ENCODE measurements around the gene STX16.
"Not testable (repeated sequence)": the region's sequence is repeated elsewhere in the genome, so short reads cannot be mapped to it uniquely, and the experiment has no call there.

STX16 gene

DNA sequence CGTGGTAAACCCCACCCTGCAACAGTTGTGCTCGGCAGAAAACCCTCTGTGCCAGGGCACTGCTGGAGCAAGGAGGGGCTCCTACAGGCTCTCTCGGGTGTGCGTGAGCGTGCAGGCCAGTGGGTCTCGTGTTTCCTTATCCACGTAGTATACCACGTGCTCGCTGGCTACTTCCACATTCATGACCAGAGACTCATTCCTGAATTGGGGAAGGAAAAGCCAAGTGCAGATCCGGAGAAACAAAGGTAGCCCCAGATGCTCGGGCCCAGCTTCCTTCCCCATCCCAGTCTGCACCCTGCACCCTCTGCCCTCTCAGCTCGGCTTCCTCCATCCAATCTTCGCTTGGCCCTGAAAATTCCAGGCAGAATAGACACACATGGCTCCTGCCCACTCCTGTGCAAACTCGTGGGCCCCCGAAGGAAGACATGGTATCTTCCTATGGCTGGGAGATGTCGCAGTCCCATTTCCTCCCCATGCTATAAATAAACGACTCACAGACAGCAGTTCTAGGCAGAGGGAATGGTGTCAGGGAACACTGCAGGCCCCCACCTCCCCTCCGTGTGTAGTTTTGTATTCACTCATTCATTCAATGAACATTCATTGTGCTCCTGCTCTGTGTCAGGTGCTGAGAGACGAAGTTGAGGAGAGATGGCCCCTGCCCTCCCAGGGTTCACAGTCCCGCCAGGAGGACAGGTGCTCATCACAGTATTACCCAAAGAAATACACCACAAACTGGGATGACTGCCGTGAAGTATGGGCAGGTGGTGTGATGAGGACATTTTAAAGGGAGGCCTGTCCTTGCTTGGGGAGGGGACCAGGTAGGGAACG lies 71.1 kb downstream of the STX16 start:
- DNase-seq (ENCODE audit: low read depth in 2 of 3, low spot score in 1 of 3), result no peak

DNA sequence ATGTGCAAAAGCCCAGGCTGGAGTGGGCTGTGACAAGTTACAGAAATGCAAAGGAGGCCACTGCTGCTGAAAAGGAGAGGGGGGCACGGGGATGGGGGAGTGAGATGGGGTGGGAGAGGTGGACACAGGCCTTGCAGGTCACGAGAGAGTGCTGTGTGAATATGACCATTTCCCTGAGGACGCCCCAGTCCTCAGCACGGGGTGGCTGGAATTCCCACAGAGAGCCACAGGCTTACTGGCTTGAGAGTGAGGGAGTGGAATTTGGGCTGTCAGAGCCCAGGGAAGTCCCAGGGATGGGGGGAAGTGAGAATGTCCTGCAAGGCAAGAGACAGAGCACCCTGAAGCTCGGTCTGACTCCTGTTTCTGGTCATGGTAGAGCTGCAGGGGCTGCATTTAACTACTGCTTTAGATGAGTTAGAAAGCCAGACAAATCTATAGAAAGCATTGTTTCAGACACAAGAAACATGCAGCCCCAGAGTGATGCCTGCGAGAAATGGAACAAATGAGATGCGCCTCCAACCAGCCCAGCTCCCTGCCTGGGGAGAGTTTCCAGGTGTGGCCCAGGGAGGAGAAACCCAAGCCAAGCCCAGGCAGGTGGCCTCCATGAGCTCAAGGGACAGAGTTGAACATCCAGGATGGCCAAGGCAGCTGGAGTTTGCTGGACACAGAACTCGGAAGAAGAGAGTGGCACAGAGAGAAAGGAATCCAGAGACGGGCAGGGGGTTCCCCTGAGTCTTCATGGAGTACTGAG lies 72.0 kb downstream of the STX16 start:
- no peak for DNase-seq (ENCODE audit: low read depth in 2 of 3, low spot score in 1 of 3)

DNA sequence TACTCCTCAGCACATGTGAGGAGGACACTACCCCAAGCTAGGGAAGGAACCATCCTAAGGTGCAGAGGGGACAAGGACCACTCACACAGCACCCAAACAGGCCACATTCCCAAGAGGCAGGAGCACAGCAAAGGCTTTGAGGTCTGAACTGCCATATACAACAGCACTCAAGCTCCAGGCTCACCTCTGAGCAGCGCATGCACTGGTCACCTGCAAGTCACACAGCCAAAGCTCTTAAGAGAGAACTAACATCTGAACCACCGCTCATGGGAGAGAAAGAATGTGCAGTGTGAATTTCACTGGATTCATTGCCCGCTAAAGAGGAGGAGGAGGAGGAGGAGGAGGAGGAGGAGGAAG lies 72.5 kb downstream of the STX16 start:
- no peak for DNase-seq (ENCODE audit: low read depth in 2 of 3, low spot score in 1 of 3)

DNA sequence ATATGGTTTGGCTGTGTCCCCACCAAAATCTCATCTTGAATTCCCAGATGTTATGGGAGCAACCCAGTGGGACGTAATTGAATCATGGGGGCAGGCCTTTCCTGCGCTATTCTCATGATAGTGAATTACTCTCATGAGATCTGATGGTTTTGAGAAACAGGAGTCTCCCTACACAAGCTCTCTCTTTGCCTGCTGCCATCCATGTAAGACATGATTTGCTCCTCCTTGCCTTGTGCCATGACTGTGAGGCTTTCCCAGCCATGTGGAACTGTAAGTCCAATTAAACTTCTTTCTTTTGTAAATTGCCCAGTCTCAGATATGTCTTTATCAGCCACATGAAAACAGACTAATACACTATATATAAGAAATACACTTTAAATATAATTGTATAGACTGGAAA lies 75.1 kb downstream of the STX16 start:
- DNase-seq (ENCODE audit: low read depth in 2 of 3, low spot score in 1 of 3), result not testable (repeated sequence)

Measured in stimulated activated CD4-positive, alpha-beta T cell treated with anti-CD3 and anti-CD28 coated beads, Interleukin-12 subunit alpha, Interleukin-12 subunit beta, amount 100 ng/mL, for 48 hours (primary cell).